ENCODE results near the gene APELA.
A peak's percentile ranks its signal among the peaks of the same experiment; 100 is the strongest.
"Not testable (repeated sequence)": the region's sequence is repeated elsewhere in the genome, so short reads cannot be mapped to it uniquely, and the experiment has no call there.

The APELA gene, protein sequence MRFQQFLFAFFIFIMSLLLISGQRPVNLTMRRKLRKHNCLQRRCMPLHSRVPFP

GRCh38 chr4:164876700-164877324, at the start of gene APELA:
TSS of gene APELA (plus strand) at chr4:164877178. CDS start at chr4:164877332, 154 bp downstream.
- peak; percentile 53 to 61 for DNase-seq

- DNase-seq: no peak
Observed at GRCh38 chr4:164828955-164829354, 48.0 kb upstream of the APELA start.

GRCh38 chr4:164846566-164846965, 30.4 kb upstream of the APELA start:
- no peak for DNase-seq

DNA sequence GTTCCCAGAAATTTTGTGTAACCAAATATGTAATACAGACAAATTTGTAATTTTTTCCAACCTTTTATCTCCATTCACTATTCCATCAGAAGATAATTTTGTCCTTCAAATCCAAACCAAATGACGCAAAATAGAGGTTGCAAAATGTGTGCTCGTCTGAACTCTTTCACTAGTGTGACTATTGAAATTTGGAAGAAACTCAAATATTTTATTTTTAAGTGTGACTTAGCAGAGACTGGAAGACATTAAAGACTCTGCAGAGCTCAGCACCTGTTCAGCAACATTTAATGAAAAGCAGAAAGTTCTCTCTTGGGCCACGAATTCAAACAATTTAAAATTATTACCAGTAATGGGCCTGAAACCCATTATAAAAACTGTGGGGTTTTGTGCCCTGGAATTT, 30.0 kb upstream of the APELA start:
- DNase-seq: no peak

- DNase-seq: no peak
Observed at GRCh38 chr4:164847967-164848649, 28.9 kb upstream of the APELA start.

- no peak for DNase-seq
Observed at GRCh38 chr4:164856396-164856795, 20.6 kb upstream of the APELA start.

DNA sequence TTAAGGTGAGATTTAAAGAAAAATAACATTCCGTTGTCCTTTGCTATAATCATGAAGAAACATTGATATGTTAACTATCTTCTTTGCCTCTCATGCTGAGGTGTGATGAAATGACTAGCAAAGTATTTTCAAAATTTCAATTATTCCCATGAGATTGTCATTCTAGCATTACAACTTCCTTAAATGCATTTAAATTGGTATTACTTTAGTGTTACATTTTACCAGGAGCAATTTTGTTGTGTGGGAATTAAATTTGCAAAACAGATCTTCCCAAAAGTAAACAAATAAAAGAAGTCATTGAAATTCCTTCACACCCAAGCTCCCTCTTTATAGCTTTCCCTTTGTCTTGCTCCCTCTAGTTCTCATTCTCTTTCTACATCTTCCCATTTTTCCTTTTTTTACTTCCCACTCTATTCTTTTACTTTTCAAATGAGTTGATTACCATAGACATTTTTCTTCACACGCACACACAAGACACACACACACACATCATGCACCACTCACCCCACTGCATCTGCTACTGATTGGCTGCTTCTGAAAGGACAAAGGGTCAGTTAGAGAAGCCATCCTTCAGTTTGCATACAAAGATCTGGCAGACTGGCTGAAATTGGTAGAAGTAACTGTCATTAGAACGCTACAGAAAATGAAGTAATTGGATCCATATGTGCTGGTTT, 10.0 kb upstream of the APELA start:
- no peak for DNase-seq

DNA sequence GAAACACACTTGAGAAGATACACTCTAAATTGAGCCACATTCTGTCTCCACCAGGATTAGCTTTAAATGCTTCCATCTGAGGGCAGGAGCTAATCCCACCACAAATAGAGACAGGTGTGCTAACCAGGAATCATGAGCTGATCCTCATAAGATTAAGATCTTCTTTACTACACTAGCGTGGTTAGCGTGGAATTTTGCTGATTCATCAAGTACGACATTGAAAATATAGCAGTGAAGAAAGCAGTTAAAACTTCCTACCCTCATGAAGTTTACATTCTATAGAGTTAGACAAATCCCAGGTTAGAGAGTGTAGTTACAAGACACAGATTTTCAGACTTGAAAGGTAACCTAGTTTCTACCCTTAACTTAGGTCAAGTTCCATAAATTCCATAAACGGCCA, 5.3 kb upstream of the APELA start:
- DNase-seq: no peak

GRCh38 chr4:164872481-164872880, 4.5 kb upstream of the APELA start:
- DNase-seq: no peak

DNA sequence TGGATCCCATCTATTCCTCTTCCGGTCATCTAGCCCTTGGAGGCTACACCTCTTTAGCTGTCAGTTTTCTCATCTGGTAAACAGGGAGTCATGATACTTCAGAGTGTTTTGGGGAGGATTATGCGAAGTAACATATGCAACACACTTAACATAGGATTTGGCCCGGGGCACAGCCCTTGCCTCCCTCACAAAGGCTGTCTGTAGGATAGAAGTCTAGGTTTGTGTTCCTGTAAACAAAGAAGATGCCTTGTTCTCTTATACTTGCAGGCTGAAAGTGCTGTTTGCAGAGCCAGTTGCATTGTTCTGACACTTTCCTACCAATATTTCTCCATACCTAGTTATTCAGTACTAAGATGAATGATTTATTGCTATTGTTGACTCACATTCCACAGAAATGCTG, 2.2 kb upstream of the APELA start:
- DNase-seq: no peak

- DNase-seq: no peak
Observed at GRCh38 chr4:164880489-164881262, 3.7 kb downstream of the APELA start.

GRCh38 chr4:164888096-164888715, 11.2 kb downstream of the APELA start:
- DNase-seq: no peak

DNA sequence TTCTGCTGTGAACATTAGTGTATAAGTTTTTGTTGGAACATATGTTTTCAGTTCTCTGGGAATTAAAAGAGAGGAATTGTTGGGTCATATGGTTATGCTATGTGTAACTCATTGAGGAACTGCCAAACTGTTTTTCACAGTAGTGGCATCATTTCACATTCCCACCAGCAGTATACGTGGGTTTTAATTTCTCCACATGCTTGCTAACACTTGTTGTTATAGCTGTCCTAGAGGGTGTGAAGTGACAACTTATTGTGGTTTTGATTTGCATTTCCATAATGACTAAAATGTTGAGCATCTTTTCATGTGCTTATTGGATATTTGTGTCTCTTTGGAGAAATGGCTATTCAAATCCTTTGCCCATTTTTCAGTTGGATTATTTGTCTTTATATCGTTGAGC, 13.7 kb downstream of the APELA start:
- no peak for DNase-seq

GRCh38 chr4:164892018-164892417, 15.0 kb downstream of the APELA start:
- DNase-seq: no peak

GRCh38 chr4:164894702-164895101, 17.7 kb downstream of the APELA start:
- no peak for DNase-seq

DNA sequence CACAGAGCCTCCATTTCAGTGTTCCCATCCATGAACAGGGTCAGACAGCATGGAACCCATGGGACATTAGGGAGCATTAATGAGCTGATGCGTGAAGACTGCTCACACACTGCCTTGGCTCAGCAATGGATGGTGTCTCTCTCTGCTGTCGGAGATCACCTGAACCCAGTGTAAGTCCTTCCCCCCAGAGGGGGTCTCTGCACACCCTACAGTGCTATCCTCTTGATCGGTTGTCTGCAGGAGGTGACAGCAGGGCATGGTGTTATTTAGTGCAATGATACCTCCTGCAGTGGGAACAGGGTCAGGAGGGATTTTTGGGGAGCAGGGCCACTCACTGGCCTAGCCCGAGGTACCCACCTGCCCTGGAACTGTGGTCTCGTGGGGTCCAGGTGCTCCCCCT, 25.6 kb downstream of the APELA start:
- no peak for DNase-seq

- DNase-seq: no peak
Observed at GRCh38 chr4:164904336-164904735, 27.4 kb downstream of the APELA start.

- no peak for DNase-seq
Observed at GRCh38 chr4:164904941-164905340, 28.0 kb downstream of the APELA start.

DNA sequence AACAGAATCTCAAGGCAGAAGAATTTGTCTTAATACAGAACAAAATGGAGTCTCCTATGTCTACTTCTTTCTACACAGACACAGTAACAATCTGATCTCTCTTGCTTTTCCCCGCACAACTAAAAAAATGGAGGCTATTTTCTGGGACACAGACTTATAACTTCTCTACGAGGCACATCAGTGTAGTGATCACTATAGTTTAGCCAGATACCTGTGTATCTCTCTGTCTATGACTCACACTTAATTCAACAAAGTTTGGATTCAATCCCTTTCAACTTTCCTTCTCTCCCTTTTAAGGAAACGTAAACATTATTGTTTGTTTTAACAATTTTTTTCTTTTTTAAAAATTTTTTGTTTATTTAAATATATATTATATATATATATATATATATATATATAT, 29.4 kb downstream of the APELA start:
- no peak for DNase-seq

DNA sequence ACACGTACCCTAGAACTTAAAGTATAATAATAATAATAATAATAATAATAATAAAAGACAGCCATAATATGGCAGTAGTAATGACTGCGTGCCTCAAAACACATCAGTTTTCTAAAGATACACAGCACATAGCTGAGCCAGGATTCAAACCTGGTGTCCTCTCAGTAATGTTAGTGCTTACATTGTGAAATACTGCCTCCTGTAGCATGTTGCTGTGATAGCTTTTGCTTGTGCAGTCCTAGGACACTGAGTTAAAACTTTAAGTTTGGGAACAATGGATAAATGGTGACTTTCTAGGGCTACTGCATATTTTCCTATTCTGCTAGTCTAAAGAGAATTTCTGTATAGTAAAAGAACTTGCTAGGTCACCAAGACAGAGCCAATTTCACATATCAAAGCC, 36.5 kb downstream of the APELA start:
- DNase-seq: not testable (repeated sequence)

- DNase-seq: no peak
Observed at GRCh38 chr4:164918956-164919355, 42.0 kb downstream of the APELA start.

DNA sequence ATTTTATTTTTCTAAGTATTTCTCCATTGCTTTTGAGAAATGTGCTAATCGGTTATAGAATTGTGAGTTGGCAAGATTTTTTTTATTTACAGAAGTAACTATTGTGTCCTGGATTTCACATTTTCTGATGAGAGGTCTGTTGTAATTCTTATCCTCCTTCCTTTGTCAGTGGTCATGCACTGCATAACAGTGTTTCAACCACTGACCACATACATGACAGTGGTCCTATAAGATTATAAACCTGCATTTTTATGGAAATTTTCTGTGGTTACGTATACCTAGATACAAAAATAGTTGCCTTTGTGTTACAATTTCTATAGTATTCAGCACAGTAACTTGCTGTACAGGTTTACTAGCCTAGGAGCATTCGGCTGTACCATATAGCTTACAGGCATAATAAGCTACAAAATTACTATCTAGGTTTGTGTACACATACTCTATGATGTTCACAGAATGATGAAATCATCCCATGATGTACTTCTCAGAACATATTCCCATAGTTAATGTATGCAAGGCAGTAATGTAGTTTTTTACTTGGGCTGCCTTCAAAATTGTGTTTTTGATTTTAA, 47.8 kb downstream of the APELA start:
- DNase-seq: no peak

- DNase-seq: no peak
Observed at GRCh38 chr4:164926301-164926700, 49.3 kb downstream of the APELA start.

Data from Kasumi-1 (cell line).